ENCODE measurements around the gene CDRT4. TPM values are rescaled to one million over a fixed set of nuclear protein-coding genes. Genes with fewer than 3 reads are reported as not detected.
A peak's percentile ranks its signal among the peaks of the same experiment; 100 is the strongest.

The CDRT4 gene
- total and polyA plus RNA-seq, 3 experiments from 2014 or later, result 1.8 to 2.7 TPM; not detected in 1

DNA sequence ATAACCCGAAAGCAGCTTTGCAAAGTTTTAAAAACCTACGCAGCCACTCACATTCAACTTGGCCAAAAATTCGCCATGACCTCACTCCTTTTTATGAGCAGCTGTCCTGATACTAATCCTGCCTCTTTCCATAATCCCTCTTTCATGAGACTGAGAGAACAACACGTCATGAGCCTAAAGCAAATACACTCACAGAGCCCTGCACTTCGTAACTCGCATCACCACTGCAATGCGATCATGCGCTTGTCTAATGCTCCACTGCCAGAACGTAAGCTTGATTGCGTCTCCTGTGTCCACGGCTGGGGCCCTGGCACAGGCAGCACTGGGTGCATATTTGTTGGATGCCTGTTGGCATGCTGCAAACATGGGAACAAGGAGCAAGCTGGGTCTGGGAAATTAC is 36.2 kb downstream of the CDRT4 start:
- no peaks in the 10 kb centered on the region for H3K36me3 ChIP-seq (ENCODE audit: insufficient read depth, low read length)
- POLR2A ChIA-PET, result no interaction called here

GRCh38 chr17:15424521-15424920 is 42.9 kb downstream of the CDRT4 start:
- CTCF ChIA-PET, result no interaction called here
- peaks cover 5 to 15% of the 10 kb centered on the region in 2 donors for H3K27me3 Mint-ChIP-seq
- POLR2A ChIA-PET, result no interaction called here
- Histone ChIP-seq H3K36me3 (ENCODE audit: insufficient read depth, low read length) (no peaks in the 10 kb centered on the region), H3K9me3 (ENCODE audit: low read length) (no peaks in the 10 kb centered on the region), H3K27me3 (ENCODE audit: insufficient read depth, low read length, poor library complexity, severe bottlenecking) (no peaks in the 10 kb centered on the region), H3K27ac (ENCODE audit: low read depth, low read length) (no peak overlapping the region), H3K4me1 (ENCODE audit: insufficient read depth, low read length) (no peaks in the 10 kb centered on the region), H3K4me3 (ENCODE audit: low read length) (no peak overlapping the region)
- no peak overlapping the region for H3K4me3 Mint-ChIP-seq
- H3K9me3 Mint-ChIP-seq, result peaks cover 0 to 4% (median 2%) of the 10 kb centered on the region in 5 donors
- H3K4me1 Mint-ChIP-seq, result no peaks in the 10 kb centered on the region
- H3K27ac Mint-ChIP-seq, result no peak overlapping the region
- peaks cover 0 to 18% (median 4%) of the 10 kb centered on the region in 3 donors for H3K36me3 Mint-ChIP-seq
- DNase-seq, result no peak

More for the DNA sequence above, 36.2 kb downstream of the CDRT4 start:
- Mint-ChIP-seq H3K27ac (no peak overlapping the region), H3K27me3 (no peaks in the 10 kb centered on the region), H3K9me3 (peaks cover 0 to 4% (median 2%) of the 10 kb centered on the region in 5 donors), H3K4me3 (no peak overlapping the region), H3K4me1 (peaks cover 2 to 5% (median 4%) of the 10 kb centered on the region in 3 donors), H3K36me3 (peaks cover 2 to 35% (median 2%) of the 10 kb centered on the region in 3 donors)
- Histone ChIP-seq H3K27ac (ENCODE audit: low read depth, low read length) (no peak overlapping the region), H3K4me3 (ENCODE audit: low read length) (no peak overlapping the region), H3K9me3 (ENCODE audit: low read length) (no peaks in the 10 kb centered on the region), H3K4me1 (ENCODE audit: insufficient read depth, low read length) (no peaks in the 10 kb centered on the region), H3K27me3 (ENCODE audit: insufficient read depth, low read length, poor library complexity, severe bottlenecking) (no peaks in the 10 kb centered on the region)
- DNase-seq, result no peak
- CTCF ChIA-PET, result no interaction called here

GRCh38 chr17:15422392-15422965 is 44.9 kb downstream of the CDRT4 start:
- DNase-seq, result no peak
- Histone ChIP-seq H3K4me1 (ENCODE audit: insufficient read depth, low read length) (no peaks in the 10 kb centered on the region), H3K9me3 (ENCODE audit: low read length) (no peaks in the 10 kb centered on the region), H3K36me3 (ENCODE audit: insufficient read depth, low read length) (no peaks in the 10 kb centered on the region), H3K4me3 (ENCODE audit: low read length) (no peak overlapping the region), H3K27me3 (ENCODE audit: insufficient read depth, low read length, poor library complexity, severe bottlenecking) (no peaks in the 10 kb centered on the region), H3K27ac (ENCODE audit: low read depth, low read length) (no peak overlapping the region)
- CTCF ChIA-PET, result no interaction called here
- Mint-ChIP-seq H3K9me3 (peaks cover 0 to 4% (median 2%) of the 10 kb centered on the region in 5 donors), H3K27me3 (peaks cover 5 to 15% of the 10 kb centered on the region in 2 donors), H3K27ac (no peak overlapping the region), H3K4me3 (no peak overlapping the region), H3K4me1 (peaks cover 0 to 4% (median 3%) of the 10 kb centered on the region in 3 donors), H3K36me3 (peaks cover 0 to 13% (median 4%) of the 10 kb centered on the region in 3 donors)
- POLR2A ChIA-PET, result no interaction called here

DNA sequence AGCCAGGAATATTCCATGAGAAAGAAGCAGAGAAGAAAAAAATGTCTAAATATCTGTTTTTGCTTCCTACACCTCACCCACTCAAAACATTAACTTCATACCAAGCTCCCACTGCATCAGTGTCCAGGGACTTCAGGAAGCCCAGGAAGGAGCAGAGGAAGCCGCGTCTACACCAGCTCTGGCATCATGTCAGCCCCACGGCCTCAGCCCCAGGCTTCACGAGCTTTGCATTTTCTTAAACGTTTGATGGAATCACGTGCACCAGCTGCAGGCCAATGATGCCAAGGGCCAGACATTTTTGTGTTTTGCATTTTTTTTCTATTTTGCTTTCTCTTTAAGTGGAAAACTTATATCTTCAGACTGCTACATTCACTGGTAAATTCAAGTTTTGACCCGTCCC is 48.6 kb downstream of the CDRT4 start:
- no peak for DNase-seq
- Histone ChIP-seq H3K36me3 (ENCODE audit: insufficient read depth, low read length) (no peaks in the 10 kb centered on the region), H3K4me1 (ENCODE audit: insufficient read depth, low read length) (no peaks in the 10 kb centered on the region), H3K27ac (ENCODE audit: low read depth, low read length) (no peak overlapping the region), H3K27me3 (ENCODE audit: insufficient read depth, low read length, poor library complexity, severe bottlenecking) (no peaks in the 10 kb centered on the region), H3K4me3 (ENCODE audit: low read length) (no peak overlapping the region), H3K9me3 (ENCODE audit: low read length) (no peaks in the 10 kb centered on the region)
- POLR2A ChIA-PET, result no interaction called here
- Mint-ChIP-seq H3K4me3 (no peak overlapping the region), H3K27ac (no peak overlapping the region), H3K4me1 (peaks cover 0 to 4% (median 3%) of the 10 kb centered on the region in 3 donors), H3K9me3 (no peaks in the 10 kb centered on the region), H3K27me3 (peaks cover 5 to 11% of the 10 kb centered on the region in 2 donors), H3K36me3 (peaks cover 0 to 4% (median 0%) of the 10 kb centered on the region in 3 donors)
- CTCF ChIA-PET, result no interaction called here

GRCh38 chr17:15414532-15415306 is 52.7 kb downstream of the CDRT4 start:
- Mint-ChIP-seq H3K27ac (peak overlapping the region in 1 of 8 donors; percentile 12), H3K27me3 (no peaks in the 10 kb centered on the region), H3K36me3 (no peaks in the 10 kb centered on the region), H3K4me1 (peaks cover 0 to 4% (median 3%) of the 10 kb centered on the region in 3 donors), H3K4me3 (no peak overlapping the region), H3K9me3 (no peaks in the 10 kb centered on the region)
- CTCF ChIA-PET, result no interaction called here
- Histone ChIP-seq H3K27me3 (ENCODE audit: insufficient read depth, low read length, poor library complexity, severe bottlenecking) (no peaks in the 10 kb centered on the region), H3K4me3 (ENCODE audit: low read length) (no peak overlapping the region), H3K27ac (ENCODE audit: low read depth, low read length) (no peak overlapping the region), H3K4me1 (ENCODE audit: insufficient read depth, low read length) (no peaks in the 10 kb centered on the region), H3K9me3 (ENCODE audit: low read length) (no peaks in the 10 kb centered on the region), H3K36me3 (ENCODE audit: insufficient read depth, low read length) (no peaks in the 10 kb centered on the region)
- DNase-seq, result no peak
- POLR2A ChIA-PET, result no interaction called here

GRCh38 chr17:15413101-15413771 is 54.2 kb downstream of the CDRT4 start:
- Mint-ChIP-seq H3K9me3 (no peaks in the 10 kb centered on the region), H3K27ac (no peak overlapping the region), H3K4me3 (no peak overlapping the region), H3K36me3 (no peaks in the 10 kb centered on the region), H3K4me1 (peaks cover 0 to 4% (median 3%) of the 10 kb centered on the region in 3 donors), H3K27me3 (no peaks in the 10 kb centered on the region)
- Histone ChIP-seq H3K27ac (ENCODE audit: low read depth, low read length) (no peak overlapping the region), H3K27me3 (ENCODE audit: insufficient read depth, low read length, poor library complexity, severe bottlenecking) (no peaks in the 10 kb centered on the region), H3K9me3 (ENCODE audit: low read length) (no peaks in the 10 kb centered on the region), H3K36me3 (ENCODE audit: insufficient read depth, low read length) (no peaks in the 10 kb centered on the region), H3K4me1 (ENCODE audit: insufficient read depth, low read length) (no peaks in the 10 kb centered on the region), H3K4me3 (ENCODE audit: low read length) (no peak overlapping the region)
- DNase-seq, result no peak
- POLR2A ChIA-PET, result no interaction called here
- CTCF ChIA-PET, result no interaction called here

- no peak overlapping the region for H3K4me3 Mint-ChIP-seq
- H3K36me3 Mint-ChIP-seq, result no peaks in the 10 kb centered on the region
- no peaks in the 10 kb centered on the region for H3K36me3 ChIP-seq (ENCODE audit: insufficient read depth, low read length)
- no peaks in the 10 kb centered on the region for H3K27me3 Mint-ChIP-seq
- no peak overlapping the region for H3K4me3 ChIP-seq (ENCODE audit: low read length)
- POLR2A ChIA-PET, result interaction anchor here (0.6 kb wide), 1 partner anchor 91 kb away, joined by 3 read pairs; no protein-coding TSS in a partner anchor
- CTCF ChIA-PET, result no interaction called here
- H3K27ac ChIP-seq (ENCODE audit: low read depth, low read length), result no peak overlapping the region
- no peaks in the 10 kb centered on the region for H3K27me3 ChIP-seq (ENCODE audit: insufficient read depth, low read length, poor library complexity, severe bottlenecking)
- H3K9me3 ChIP-seq (ENCODE audit: low read length), result no peaks in the 10 kb centered on the region
- no peaks in the 10 kb centered on the region for H3K4me1 ChIP-seq (ENCODE audit: insufficient read depth, low read length)
- DNase-seq, result no peak
- H3K4me1 Mint-ChIP-seq, result peaks cover 0 to under 1% (median 0%) of the 10 kb centered on the region in 3 donors
- H3K27ac Mint-ChIP-seq, result no peak overlapping the region
- H3K9me3 Mint-ChIP-seq, result no peaks in the 10 kb centered on the region
These were observed 54.8 kb downstream of the CDRT4 start for GRCh38 chr17:15412606-15413005.
